Measurements from ENCODE around the gene KRT14. TPM values are rescaled to one million over a fixed set of nuclear protein-coding genes. Genes with fewer than 3 reads are reported as not detected.
"Not testable (repeated sequence)": the region's sequence is repeated elsewhere in the genome, so short reads cannot be mapped to it uniquely, and the experiment has no call there.

The KRT14 gene
- total and polyA plus RNA-seq, 2 experiments from 2014 or later, result not detected

GRCh38 chr17:41616486-41616885 lies 29.8 kb upstream of the KRT14 start:
- Mint-ChIP-seq H3K27me3 (ENCODE audit: insufficient read depth, low read depth, poor library complexity) (peaks cover 21% of the 10 kb centered on the region), H3K4me1 (peaks cover 17% of the 10 kb centered on the region; the same call in 2 of the 3 replicates)
- H3K36me3 Mint-ChIP-seq (ENCODE audit: low read depth); ATAC-seq; H3K9me2 ChIP-seq (ENCODE audit: insufficient read depth); H3K4me3 ChIP-seq; H3K4me1 ChIP-seq (ENCODE audit: insufficient read depth); H3K4me3 Mint-ChIP-seq; H3K27ac Mint-ChIP-seq; H3F3A ChIP-seq (replicated peaks; ENCODE audit: low read depth); H3K36me3 ChIP-seq (ENCODE audit: insufficient read depth); H3K27ac ChIP-seq (ENCODE audit: low read depth); H3K79me2 ChIP-seq (replicated peaks; ENCODE audit: insufficient read depth); H3K9me3 Mint-ChIP-seq; H4K20me1 ChIP-seq (replicated peaks; ENCODE audit: insufficient read depth); H2AFZ ChIP-seq; H3K27me3 ChIP-seq (ENCODE audit: insufficient read depth); H3K4me2 ChIP-seq: not testable (repeated sequence)
- DNase-seq (ENCODE audit: low spot score), result peak; percentile 34

GRCh38 chr17:41615454-41615853 lies 28.8 kb upstream of the KRT14 start:
- Mint-ChIP-seq H3K36me3 (ENCODE audit: low read depth) (no peaks in the 10 kb centered on the region), H3K27me3 (ENCODE audit: insufficient read depth, low read depth, poor library complexity) (peaks cover 22% of the 10 kb centered on the region), H3K4me3 (no peak overlapping the region), H3K9me3 (no peaks in the 10 kb centered on the region; the same call in 2 of the 3 replicates), H3K27ac (no peak overlapping the region), H3K4me1 (peaks cover 14% of the 10 kb centered on the region; the same call in 2 of the 3 replicates)
- H3K9me2 ChIP-seq (ENCODE audit: insufficient read depth), result no peaks in the 10 kb centered on the region
- H2AFZ ChIP-seq, result no peak overlapping the region
- no peak overlapping the region for H3K4me3 ChIP-seq
- H3F3A ChIP-seq (replicated peaks; ENCODE audit: low read depth), result no peaks in the 10 kb centered on the region
- no peaks in the 10 kb centered on the region for H3K36me3 ChIP-seq (ENCODE audit: insufficient read depth)
- peak; percentile 45 for ATAC-seq
- H3K27me3 ChIP-seq (ENCODE audit: insufficient read depth), result no peaks in the 10 kb centered on the region
- H3K79me2 ChIP-seq (replicated peaks; ENCODE audit: insufficient read depth), result no peaks in the 10 kb centered on the region
- H3K4me1 ChIP-seq (ENCODE audit: insufficient read depth), result no peaks in the 10 kb centered on the region
- H3K27ac ChIP-seq (ENCODE audit: low read depth), result no peak overlapping the region
- no peak overlapping the region for H3K4me2 ChIP-seq
- H4K20me1 ChIP-seq (replicated peaks; ENCODE audit: insufficient read depth), result no peaks in the 10 kb centered on the region
- DNase-seq (ENCODE audit: low spot score), result peak; percentile 62
- TF ChIP-seq CTCF (conservative IDR thresholded peaks at IDR 0.05; ENCODE audit: low read depth in 2 of 2) (0 out of 4 replicates have a peak, but pooled peaks of 1 of the 2 experiments have one; percentile 20), CREB1 (CRISPR knock-in tag; IDR thresholded peaks at IDR 0.05; ENCODE audit: low read depth) (no peak)

GRCh38 chr17:41614767-41615166 lies 28.1 kb upstream of the KRT14 start:
- not testable (repeated sequence) for H3K4me2 ChIP-seq; H3K9me2 ChIP-seq (ENCODE audit: insufficient read depth); H4K20me1 ChIP-seq (replicated peaks; ENCODE audit: insufficient read depth); DNase-seq (ENCODE audit: low spot score); H3K36me3 ChIP-seq (ENCODE audit: insufficient read depth); H3K4me3 ChIP-seq; H3K27ac Mint-ChIP-seq; H2AFZ ChIP-seq; H3K79me2 ChIP-seq (replicated peaks; ENCODE audit: insufficient read depth); H3F3A ChIP-seq (replicated peaks; ENCODE audit: low read depth); ATAC-seq; H3K4me3 Mint-ChIP-seq; H3K9me3 Mint-ChIP-seq; H3K36me3 Mint-ChIP-seq (ENCODE audit: low read depth); H3K4me1 ChIP-seq (ENCODE audit: insufficient read depth); H3K27me3 ChIP-seq (ENCODE audit: insufficient read depth); H3K27ac ChIP-seq (ENCODE audit: low read depth)
- Mint-ChIP-seq H3K4me1 (peaks cover 17% of the 10 kb centered on the region; the same call in 2 of the 3 replicates), H3K27me3 (ENCODE audit: insufficient read depth, low read depth, poor library complexity) (peaks cover 22% of the 10 kb centered on the region)

GRCh38 chr17:41614098-41614497 lies 27.4 kb upstream of the KRT14 start:
- H4K20me1 ChIP-seq (replicated peaks; ENCODE audit: insufficient read depth), result no peaks in the 10 kb centered on the region
- no peak for DNase-seq (ENCODE audit: low spot score)
- H3K79me2 ChIP-seq (replicated peaks; ENCODE audit: insufficient read depth), result no peaks in the 10 kb centered on the region
- no peak overlapping the region for H3K4me2 ChIP-seq
- Mint-ChIP-seq H3K4me1 (peaks cover 20% of the 10 kb centered on the region; the same call in 2 of the 3 replicates), H3K9me3 (no peaks in the 10 kb centered on the region), H3K27ac (no peak overlapping the region), H3K4me3 (no peak overlapping the region), H3K36me3 (ENCODE audit: low read depth) (no peaks in the 10 kb centered on the region), H3K27me3 (ENCODE audit: insufficient read depth, low read depth, poor library complexity) (peaks cover 22% of the 10 kb centered on the region)
- no peak for ATAC-seq
- H3K9me2 ChIP-seq (ENCODE audit: insufficient read depth), result no peaks in the 10 kb centered on the region
- H3K36me3 ChIP-seq (ENCODE audit: insufficient read depth), result no peaks in the 10 kb centered on the region
- H3K27me3 ChIP-seq (ENCODE audit: insufficient read depth), result no peaks in the 10 kb centered on the region
- no peaks in the 10 kb centered on the region for H3F3A ChIP-seq (replicated peaks; ENCODE audit: low read depth)
- H3K4me1 ChIP-seq (ENCODE audit: insufficient read depth), result no peaks in the 10 kb centered on the region
- H3K27ac ChIP-seq (ENCODE audit: low read depth), result no peak overlapping the region
- no peak overlapping the region for H2AFZ ChIP-seq
- H3K4me3 ChIP-seq, result no peak overlapping the region
- TF ChIP-seq ETS1 (IDR thresholded peaks at IDR 0.05), result no peak
- TF ChIP-seq REST (IDR thresholded peaks at IDR 0.05; ENCODE audit: unreplicated experiment), result no peak
- TF ChIP-seq NANOG (IDR thresholded peaks at IDR 0.05; ENCODE audit: borderline replicate concordance), result no peak
- no peak for TF ChIP-seq JUNB (IDR thresholded peaks at IDR 0.05; ENCODE audit: unreplicated experiment)
- TF ChIP-seq ZNF114 (CRISPR knock-in tag; IDR thresholded peaks at IDR 0.05), result no peak
- no peak for TF ChIP-seq CREB1 (CRISPR knock-in tag; IDR thresholded peaks at IDR 0.05; ENCODE audit: low read depth)
- TF ChIP-seq POLR2AphosphoS5 (IDR thresholded peaks at IDR 0.05; ENCODE audit: low read depth), result no peak
- TF ChIP-seq EZH2 (IDR thresholded peaks at IDR 0.05; ENCODE audit: low read depth, unreplicated experiment), result no peak
